A549 (cell line): Measurements from ENCODE around the gene CHRNB1. TPM values are rescaled to one million over a fixed set of nuclear protein-coding genes. Genes with fewer than 3 reads are reported as not detected.
A peak's percentile ranks its signal among the peaks of the same experiment; 100 is the strongest.

Experiments used
- ATAC-seq, 2 experiments: fragments of 200-7000 bp in 1 of 2; fragments of >200 bp in 1 of 2; cut with Nextera tagmentation in 1 of 2; cut with Tn5 transposase in 1 of 2; 3 replicates each; pipeline versions ENCODE4 v1.8.0 to v1.9.1; 2018 to 2020; ENCODE audit warnings: mild to moderate bottlenecking in 1 of 2, moderate library complexity in 1 of 2
- CTCF ChIA-PET: fragments of 300-600 bp; sonication (Branson Sonifier 250); formaldehyde crosslinking; extraction: SDS; loops from one replicate; lab custom pipeline; 2021; ENCODE audit warnings: antibody characterized with exemption, inconsistent platforms; lab: Yijun Ruan, JAX
- POLR2A ChIA-PET: fragments of 350-600 bp; formaldehyde crosslinking; extraction: SDS; loops from one replicate; lab custom pipeline; 2021; ENCODE audit warnings: antibody characterized with exemption, inconsistent platforms; lab: Yijun Ruan, JAX
- DNase-seq, 2 experiments: peaks; one replicate each; pipeline versions ENCODE4 v3.0.0 to v3.0.0-alpha.2; 2011 to 2016; ENCODE audit warnings: low read depth in 1 of 2, low spot score in 1 of 2
- FAIRE-seq: peaks from 2 replicates; lab custom pipeline; 2011; peaks lifted over from hg19 to GRCh38; lab: Jason Lieb, UNC
- H3K27ac ChIP-seq, 2 experiments: fragments of >200 bp; sonication (Bioruptor Twin); formaldehyde crosslinking; 3 replicates each; pipeline ENCODE4 v1.5.1; 2016 to 2017
- H3K4me1 ChIP-seq: fragments of >200 bp; sonication (Bioruptor Twin); formaldehyde crosslinking; 3 replicates; pipeline ENCODE4 v1.6.1; 2016
- H3K4me2 ChIP-seq: fragments of >200 bp; sonication (Bioruptor Twin); formaldehyde crosslinking; 3 replicates; pipeline ENCODE4 v1.6.1; 2016
- H3K4me3 ChIP-seq: fragments of >200 bp; sonication (Bioruptor Twin); formaldehyde crosslinking; 3 replicates; pipeline ENCODE4 v1.5.1; 2016
- H3K9me3 ChIP-seq: fragments of >200 bp; sonication (Bioruptor Twin); formaldehyde crosslinking; 3 replicates; pipeline ENCODE4 v1.6.1; 2016
- BCL3 ChIP-seq: fragments of >200 bp; sonication (Bioruptor Twin); formaldehyde crosslinking; IDR thresholded peaks from 3 replicates; pipeline ENCODE4 v1.6.1; 2016
- BHLHE40 ChIP-seq: IDR thresholded peaks from 2 replicates; pipeline ENCODE4 v1.6.1; 2012; ENCODE audit warnings: low read depth, low read length, inconsistent platforms
- CHD4 ChIP-seq: fragments of 200-600 bp; sonication (generic); IDR thresholded peaks from 2 replicates; pipeline ENCODE4 v1.6.1; 2016; ENCODE audit warnings: antibody characterized with exemption, mild to moderate bottlenecking, borderline replicate concordance
- FOSL2 ChIP-seq, 2 experiments: fragments of 450-650 bp in 1 of 2; fragments of >200 bp in 1 of 2; sonication (Bioruptor Twin) in 1 of 2; formaldehyde crosslinking; IDR thresholded peaks; 2 replicates each; pipeline versions ENCODE4 v1.5.0 to v1.6.1; 2016 to 2020; ENCODE audit warnings: mild to moderate bottlenecking in 1 of 2, moderate library complexity in 1 of 2
- HEYL ChIP-seq: fragments of 250-450 bp; sonication (Bioruptor Pico); IDR thresholded peaks from 2 replicates; pipeline ENCODE4 v1.8.0; 2021; ENCODE audit warnings: mild to moderate bottlenecking, moderate library complexity
- HOXB13 ChIP-seq: fragments of 250-450 bp; sonication (Bioruptor Pico); IDR thresholded peaks from 2 replicates; pipeline ENCODE4 v1.5.0; 2020; ENCODE audit warnings: low read depth, mild to moderate bottlenecking, moderate library complexity
- MAFK ChIP-seq: fragments of 450-650 bp; IDR thresholded peaks from 2 replicates; pipeline ENCODE4 v1.6.1; 2014; ENCODE audit not compliant: partially characterized antibody
- MAZ ChIP-seq: fragments of 150-350 bp; IDR thresholded peaks from 2 replicates; pipeline ENCODE4 v1.6.1; 2014; ENCODE audit warnings: antibody characterized with exemption, low read depth, low read length, borderline replicate concordance
- NR3C1 ChIP-seq: fragments of >200 bp; sonication (Bioruptor Twin); formaldehyde crosslinking; IDR thresholded peaks from 3 replicates; pipeline ENCODE4 v1.6.1; 2017
- POLR2A ChIP-seq: IDR thresholded peaks from 2 replicates; pipeline ENCODE4 v1.6.1; 2012; ENCODE audit warnings: mild to moderate bottlenecking, low read length
- POLR2AphosphoS2 ChIP-seq: conservative IDR thresholded peaks from 2 replicates; pipeline ENCODE4 v1.6.1; 2012; ENCODE audit warnings: low read length, improper control_type of control experiment, inconsistent platforms
- RCOR1 ChIP-seq: fragments of 150-350 bp; IDR thresholded peaks from 2 replicates; pipeline ENCODE4 v1.6.1; 2014; ENCODE audit warnings: antibody characterized with exemption, low read length, low read depth
- REST ChIP-seq: fragments of 200-600 bp; sonication (generic); IDR thresholded peaks from 2 replicates; pipeline ENCODE4 v1.6.1; 2016; ENCODE audit warnings: antibody characterized with exemption, mild to moderate bottlenecking, moderate library complexity
- SREBF2 ChIP-seq: fragments of 450-650 bp; IDR thresholded peaks from 2 replicates; pipeline ENCODE4 v1.6.1; 2014; ENCODE audit warnings: mild to moderate bottlenecking, moderate library complexity
- ZSCAN20 ChIP-seq: fragments of 250-450 bp; sonication (Bioruptor Pico); IDR thresholded peaks from 2 replicates; pipeline ENCODE4 v1.8.0; 2022; ENCODE audit warnings: mild to moderate bottlenecking, moderate library complexity
- WGBS: methylation state at CpG from one replicate; pipeline ENCODE4 v1.1.6; 2017; ENCODE audit errors: missing lambda C conversion rate; 5-methylcytosine and 5-hydroxymethylcytosine counted together
- polyA plus RNA-seq, 4 experiments: library from polyadenylated mRNA; depleted of rRNA in 3 of 4; stranded (reverse); fragments of >200 nt; fragmentation: RNase III in 1 of 4; extraction: RNeasy Plus Mini Kit Qiagen cat#74134 plus additional on column Dnase treatment in 1 of 4; gene quantifications; 2 replicates in 3 of 4; 3 replicates in 1 of 4; pipeline ENCODE4 v1.2.3, GENCODE V29; 2011 to 2017

The CHRNB1 gene
- polyA plus RNA-seq, 2 of the 4 experiments (the other 2 are of a cell fraction), result 6.5 to 8.4 TPM

- Histone ChIP-seq H3K27ac (peak overlapping the region; percentile 81 to 92), H3K4me1 (peaks cover 22% of the 10 kb centered on the region), H3K9me3 (no peaks in the 10 kb centered on the region), H3K4me3 (peak overlapping the region; percentile 88), H3K4me2 (peak overlapping the region; percentile 99)
- WGBS, result 52% methylated on average over 18 of the region's 38 CpGs
- POLR2A ChIA-PET, result interaction anchor here (1.2 kb wide), 2 partner anchors 11 to 31 kb away, joined by 3 to 4 read pairs; partner anchors contain the start of gene PLSCR3
- no peak for ATAC-seq
- CTCF ChIA-PET, result interaction anchor here (0.5 to 3.2 kb wide), 7 partner anchors 18 to 156 kb away, joined by 3 to 15 read pairs (median 5); partner anchors contain the start of gene SENP3
- no peak for DNase-seq
- FAIRE-seq, result no peak
- TF ChIP-seq MAZ (no peak), HEYL (CRISPR knock-in tag) (no peak), CHD4 (no peak), REST (no peak), BHLHE40 (no peak)
Observed at GRCh38 chr17:7405350-7406234, 39.3 kb upstream of the CHRNB1 start.

- Histone ChIP-seq H3K4me1 (peaks cover 19% of the 10 kb centered on the region), H3K27ac (no peak overlapping the region), H3K4me2 (peak overlapping the region; percentile 99), H3K4me3 (no peak overlapping the region), H3K9me3 (no peaks in the 10 kb centered on the region)
- ATAC-seq, result no peak
- FAIRE-seq, result no peak
- DNase-seq, result no peak
- WGBS, result 78% methylated on average over 11 of the region's 12 CpGs
- POLR2A ChIA-PET, result interaction anchor here (1.2 kb wide), 2 partner anchors 12 to 31 kb away, joined by 3 to 4 read pairs; partner anchors contain the start of gene PLSCR3
- CTCF ChIA-PET, result interaction anchor here (0.8 to 2.5 kb wide), 9 partner anchors 10 to 155 kb away, joined by 3 to 15 read pairs (median 3); partner anchors contain the start of gene SENP3
- no peak for TF ChIP-seq POLR2A
- peak; percentile 30 for TF ChIP-seq MAFK
Observed at GRCh38 chr17:7406235-7406825, 38.5 kb upstream of the CHRNB1 start.

GRCh38 chr17:7407082-7407481, 37.8 kb upstream of the CHRNB1 start:
- Histone ChIP-seq H3K4me3 (no peak overlapping the region), H3K4me1 (peaks cover 19% of the 10 kb centered on the region), H3K27ac (no peak overlapping the region), H3K4me2 (no peak overlapping the region), H3K9me3 (no peaks in the 10 kb centered on the region)
- TF ChIP-seq MAFK, result no peak
- TF ChIP-seq ZSCAN20 (CRISPR knock-in tag), result no peak
- no peak for TF ChIP-seq POLR2AphosphoS2
- TF ChIP-seq HOXB13 (CRISPR knock-in tag), result no peak
- no peak for TF ChIP-seq RCOR1
- FAIRE-seq, result no peak
- ATAC-seq, result no peak
- ChIA-PET CTCF (interaction anchor here (0.9 to 2.5 kb wide), 7 partner anchors 9 to 154 kb away, joined by 3 to 15 read pairs (median 4); partner anchors contain the start of gene SENP3), POLR2A (interaction anchor here (1.2 kb wide), 1 partner anchor 13 kb away, joined by 4 read pairs; the partner anchor contains the start of gene PLSCR3)
- DNase-seq, result no peak
- WGBS, result 89% methylated on average over 13 of the region's 13 CpGs

- Histone ChIP-seq H3K4me1 (peaks cover 16% of the 10 kb centered on the region), H3K9me3 (no peaks in the 10 kb centered on the region), H3K4me2 (no peak within 1 kb of the TSS), H3K27ac (no peak within 1 kb of the TSS), H3K4me3 (no peak within 1 kb of the TSS)
- CTCF ChIA-PET, result interaction anchor here (0.9 to 2.5 kb wide), 7 partner anchors 9 to 154 kb away, joined by 3 to 12 read pairs (median 4); partner anchors contain the start of gene SENP3
- 73% methylated on average over 7 of the region's 12 CpGs for WGBS
- no peak for TF ChIP-seq SREBF2
- no peak for TF ChIP-seq BHLHE40
- no peak for TF ChIP-seq MAZ
- TF ChIP-seq FOSL2 (IDR thresholded peaks at IDR 0.05), result no peak
- TF ChIP-seq FOSL2 (CRISPR knock-in tag; IDR thresholded peaks at IDR 0.05), result no peak
- TF ChIP-seq NR3C1, result no peak
- TF ChIP-seq BCL3, result no peak
- TF ChIP-seq HEYL (CRISPR knock-in tag), result no peak
- no peak for TF ChIP-seq RCOR1
- POLR2A ChIA-PET, result no interaction called here
- no peak for ATAC-seq
- FAIRE-seq, result no peak
- DNase-seq, result no peak
Observed at GRCh38 chr17:7407485-7408251, 37.2 kb upstream of the CHRNB1 start, which contains the start of gene NLGN2. Gene NLGN2, plus strand, starts transcription at chr17:7407845. Its CDS starts 411 bp downstream, at chr17:7408256.
